HT1080 (cell line): ENCODE results near the gene CEP131. TPM values are rescaled to one million over a fixed set of nuclear protein-coding genes. Genes with fewer than 3 reads are reported as not detected.

ENCODE experiments used
- DNase-seq: peaks from one replicate; pipeline ENCODE4 v3.0.0-alpha.2; 2015; ENCODE audit warnings: low read depth
- polyA plus RNA-seq, 2 experiments: library from polyadenylated mRNA; depleted of rRNA; stranded (reverse); fragments of >200 nt; gene quantifications; 2 replicates each; pipeline ENCODE4 v1.2.3, GENCODE V29; 2015
- total RNA-seq: library from RNA; depleted of rRNA; stranded (reverse); fragments of >200 nt; shearing (Covaris generic); gene quantifications from 2 replicates; pipeline ENCODE4 v1.2.3, GENCODE V29; 2014; rRNA removed

Gene CEP131
- 10.4 and 11.3 TPM in 2 replicates for total RNA-seq
- 6.8 and 7.5 TPM in 2 replicates for polyA plus RNA-seq (2015; cell fraction: cytosol; rRNA removed)
- polyA plus RNA-seq (2015; cell fraction: nucleus; rRNA removed): 19.9 TPM in 2 replicates

DNA sequence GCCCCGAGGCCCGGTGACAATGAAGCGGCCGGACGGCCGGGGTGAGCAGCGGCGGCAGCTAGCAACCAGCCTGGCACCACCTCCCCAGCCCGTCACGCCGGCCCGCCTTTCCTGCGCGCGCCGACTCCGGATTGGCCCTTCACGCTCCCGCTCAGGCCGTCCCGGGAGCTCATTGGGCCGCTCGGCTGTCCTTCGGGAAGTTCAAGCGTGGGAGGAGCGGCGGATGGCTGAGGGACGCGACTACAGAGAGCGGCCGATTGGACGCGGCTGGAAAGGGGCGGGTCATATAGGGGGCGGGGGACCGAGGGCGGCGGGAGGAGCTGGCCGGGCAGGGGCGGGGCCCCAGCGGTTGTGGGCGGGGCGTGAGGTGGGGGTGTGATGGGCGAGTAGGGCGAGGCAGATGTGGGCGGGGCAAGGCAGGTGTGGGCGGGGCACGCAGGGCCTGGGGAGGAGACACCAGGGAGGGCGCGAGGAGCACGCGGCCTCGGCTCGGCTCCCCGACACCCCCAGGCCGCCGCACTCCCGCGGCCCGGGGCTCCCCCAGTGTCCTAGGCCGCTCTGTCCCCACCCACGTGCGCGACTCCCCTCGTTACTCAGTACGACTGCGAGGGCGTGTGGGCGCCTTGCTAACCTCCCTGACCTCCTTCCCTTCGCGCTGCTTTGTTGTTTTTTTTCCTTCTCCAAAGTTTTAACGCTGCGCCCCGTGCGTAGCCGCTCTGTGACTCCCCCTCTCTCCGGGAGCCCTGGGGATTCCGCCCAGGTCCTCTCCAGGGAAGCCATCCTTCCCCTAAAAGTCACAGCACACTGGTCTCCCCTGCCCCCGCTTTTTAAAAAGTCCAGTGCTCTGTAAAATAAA, at the start of gene CEP131:
Gene CEP131 (minus strand): TSS at position 60 of the 856 bp plus-strand sequence. CDS start 2,909 bp downstream, outside the sequence.
- peak; percentile 95 for DNase-seq

DNA sequence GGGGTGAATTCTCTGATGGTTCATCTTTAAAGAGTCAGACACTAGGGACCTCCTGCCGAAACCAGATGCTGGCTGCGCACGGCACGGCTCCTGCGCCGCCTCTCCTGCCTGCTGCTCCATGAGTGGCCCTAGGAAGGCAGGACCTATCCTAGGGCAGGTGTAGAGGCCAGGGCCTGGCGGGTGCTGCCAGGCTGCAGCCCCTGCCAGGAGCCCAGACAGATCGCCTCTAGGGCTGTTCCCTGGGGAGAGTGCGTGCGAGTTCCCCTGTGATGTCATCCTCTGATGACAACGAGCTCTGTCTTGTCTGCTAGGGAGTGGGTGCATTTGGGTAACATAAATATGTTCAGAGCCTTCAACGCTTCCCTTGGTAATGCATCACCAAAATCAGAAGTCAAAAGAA, 48.5 kb upstream of the CEP131 start:
- DNase-seq: no peak

DNA sequence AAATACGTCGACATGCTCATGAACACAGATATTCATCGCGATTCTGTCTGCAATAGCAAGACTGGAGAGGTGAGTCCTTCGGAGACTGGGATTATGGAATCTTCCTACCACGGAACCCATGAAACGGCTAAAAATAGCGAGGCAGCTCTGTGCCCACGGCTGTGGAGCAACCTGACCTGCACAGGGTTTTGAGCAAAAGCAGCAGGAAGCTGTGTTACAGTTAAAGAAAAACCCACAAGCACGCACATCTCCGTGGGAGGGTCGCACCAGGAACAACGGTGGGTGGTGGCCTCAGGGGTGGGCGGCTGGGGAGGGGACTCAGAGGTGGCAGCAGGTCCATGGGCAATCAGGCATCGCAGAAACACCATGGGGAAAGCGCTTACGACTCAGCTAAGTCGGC, 47.5 kb upstream of the CEP131 start:
- no peak for DNase-seq

DNA sequence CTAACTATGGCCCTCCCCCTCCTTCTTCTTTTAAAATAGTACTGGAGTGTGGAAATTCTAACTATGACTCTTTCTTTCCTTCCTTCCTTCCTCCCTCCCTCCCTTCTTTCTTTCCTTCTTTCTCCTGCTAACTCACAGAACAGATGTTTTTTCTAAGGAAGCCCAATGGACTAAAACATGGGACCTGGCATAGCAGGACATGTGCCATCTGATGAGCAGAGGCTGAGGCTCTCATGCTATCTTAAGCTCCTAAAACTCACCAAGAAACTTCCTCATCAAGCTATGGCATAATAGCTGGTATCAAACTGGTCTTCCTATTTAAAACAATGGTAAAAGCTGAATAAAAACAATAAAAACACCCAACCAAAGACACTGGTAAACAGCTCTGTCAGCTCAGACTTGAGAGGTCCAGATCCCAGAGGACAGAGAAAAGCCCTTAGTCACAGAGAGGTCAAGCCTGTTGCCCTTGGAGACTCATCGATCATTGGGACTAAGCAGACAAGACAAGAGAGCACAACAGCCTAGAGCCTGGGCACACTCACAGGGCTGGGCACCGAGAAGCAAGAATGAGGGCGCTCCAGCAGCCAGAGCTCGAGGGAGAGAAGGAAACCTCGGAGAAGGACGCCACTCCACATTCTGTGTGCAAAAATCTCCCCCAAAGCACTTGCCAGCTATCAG, 44.8 kb upstream of the CEP131 start:
- DNase-seq: no peak

DNA sequence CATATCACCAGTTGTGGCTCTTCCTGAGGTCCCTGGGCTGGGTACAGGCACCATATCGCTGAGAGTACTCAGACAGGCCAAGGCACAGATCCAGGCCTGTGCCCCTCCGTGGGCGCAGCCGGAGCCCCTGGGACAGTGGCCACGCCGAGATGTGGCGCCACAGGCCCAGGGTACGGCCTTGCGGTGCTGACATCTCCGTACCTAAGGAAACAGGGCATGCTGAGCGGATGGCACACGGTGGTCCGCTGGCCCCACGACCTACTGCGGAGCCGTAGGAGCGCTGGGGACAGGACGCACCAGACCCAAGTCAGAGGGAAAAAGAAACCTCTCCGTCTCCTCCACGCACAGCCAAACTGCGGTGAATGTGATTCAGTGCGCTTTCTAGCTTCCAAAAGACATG, 42.8 kb upstream of the CEP131 start:
- no peak for DNase-seq

DNA sequence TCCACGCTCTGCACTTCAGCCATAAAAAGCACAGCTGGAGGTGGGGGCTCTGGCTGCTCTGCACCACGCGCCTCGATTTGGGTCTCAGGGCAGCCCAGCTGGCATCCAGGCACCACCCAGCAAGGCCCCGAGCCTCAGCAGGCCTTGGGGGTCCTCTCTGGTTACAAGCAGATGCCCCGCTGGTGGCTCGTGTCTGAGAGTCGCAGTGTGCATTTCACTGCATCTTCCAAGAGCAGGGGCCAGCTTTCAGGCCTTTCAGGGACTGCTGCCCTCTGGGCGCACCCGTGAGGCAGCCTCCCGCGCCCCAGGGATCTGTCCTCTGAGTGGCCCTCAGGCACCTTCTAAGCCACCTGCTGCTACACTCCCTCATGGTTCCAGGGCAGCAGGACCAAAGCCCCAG, 41.9 kb upstream of the CEP131 start:
- no peak for DNase-seq

DNA sequence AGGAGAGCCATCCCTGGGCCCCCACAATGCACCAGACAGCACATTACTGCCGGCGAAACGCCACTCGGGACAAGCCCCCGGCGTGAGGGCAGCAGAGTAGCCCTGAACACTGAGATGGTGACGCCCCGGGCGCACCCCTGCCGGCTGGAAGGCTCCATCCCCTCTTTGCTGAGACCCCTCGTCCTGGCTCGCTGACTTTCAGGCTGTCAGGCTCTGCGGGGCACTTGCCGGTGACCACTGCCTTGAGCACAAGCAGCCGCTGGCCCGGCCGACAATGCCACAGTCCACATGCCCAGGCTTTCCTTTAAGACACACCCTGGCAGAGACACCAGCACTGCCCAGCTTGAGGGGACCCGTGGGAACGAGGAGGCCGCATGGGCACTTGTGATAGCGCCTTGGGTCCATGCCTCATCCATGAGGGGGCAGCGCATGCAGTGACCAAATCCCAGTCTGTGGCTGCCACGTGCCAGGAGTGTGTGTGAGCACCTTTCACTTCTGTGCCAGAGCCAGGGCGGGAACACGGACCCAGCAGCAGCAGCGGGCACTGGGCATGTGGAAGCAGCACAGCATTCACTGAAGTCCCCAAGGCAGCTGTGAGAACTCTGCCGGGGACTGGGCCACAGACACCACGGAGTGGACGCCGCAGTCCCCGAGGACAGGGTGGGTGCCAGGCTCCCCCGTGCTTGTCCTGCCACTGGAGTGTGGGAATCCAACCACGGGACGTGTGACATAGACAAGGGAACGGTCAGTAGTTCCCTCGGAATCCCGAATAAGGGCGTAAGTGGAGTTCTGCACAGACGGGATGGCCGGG, 40.8 kb upstream of the CEP131 start:
- no peak for DNase-seq

DNA sequence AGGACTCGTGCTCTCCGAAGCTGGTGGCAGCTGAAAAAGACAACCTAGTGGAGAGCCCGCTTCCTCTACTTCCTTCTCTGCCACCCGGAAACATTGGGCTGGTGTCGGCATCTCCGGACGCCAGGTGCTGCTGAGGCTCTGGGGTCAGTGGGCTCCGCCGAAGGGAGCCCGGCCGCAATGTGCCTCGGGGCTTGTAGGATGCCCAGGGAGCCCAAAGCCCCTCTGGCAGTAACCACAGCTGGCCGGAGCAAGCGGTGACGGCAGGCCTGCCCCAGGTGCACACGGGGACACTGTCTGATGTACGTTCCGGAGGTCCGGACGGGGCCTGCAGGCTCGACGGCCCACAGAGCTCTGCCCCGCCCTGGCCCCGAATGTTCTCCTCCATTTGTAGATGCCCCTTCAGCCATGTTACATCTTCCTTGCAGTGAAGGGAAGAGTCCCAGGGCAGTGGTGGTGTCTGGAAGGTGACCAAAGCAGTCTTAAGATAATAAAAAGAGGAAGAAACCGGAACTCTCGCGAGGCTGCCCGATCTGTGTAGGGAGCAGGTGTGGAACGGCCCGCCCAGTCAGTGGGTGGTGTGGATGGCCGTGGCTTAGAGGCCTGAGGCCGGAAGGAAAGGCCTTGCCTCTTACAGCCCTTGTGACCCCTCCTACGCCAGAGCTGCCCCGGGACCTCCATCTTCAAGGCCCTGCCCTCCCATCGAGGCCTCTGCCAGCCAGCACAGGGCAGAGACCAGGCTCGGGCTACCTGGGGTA, 39.0 kb upstream of the CEP131 start:
- DNase-seq: no peak

DNA sequence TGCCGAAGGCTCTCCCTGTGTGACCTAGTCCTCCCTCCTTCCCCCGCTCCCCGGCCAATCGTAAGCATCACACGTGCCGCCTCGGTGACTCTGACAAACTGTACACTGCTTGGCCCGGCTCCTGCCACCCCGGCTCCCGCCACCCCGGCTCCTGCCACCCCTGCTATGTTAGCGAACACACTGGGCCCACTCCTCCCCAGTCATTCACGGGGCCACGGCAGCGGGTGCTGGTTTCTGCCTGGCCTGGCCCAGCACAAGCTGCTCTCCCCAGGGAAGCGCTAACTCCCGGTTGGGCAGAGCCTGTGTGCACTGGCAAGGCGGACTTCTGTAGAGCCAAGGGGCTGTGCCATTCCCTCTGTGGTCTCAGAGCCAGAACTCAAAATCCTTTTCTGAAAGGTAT, 38.3 kb upstream of the CEP131 start:
- DNase-seq: no peak

DNA sequence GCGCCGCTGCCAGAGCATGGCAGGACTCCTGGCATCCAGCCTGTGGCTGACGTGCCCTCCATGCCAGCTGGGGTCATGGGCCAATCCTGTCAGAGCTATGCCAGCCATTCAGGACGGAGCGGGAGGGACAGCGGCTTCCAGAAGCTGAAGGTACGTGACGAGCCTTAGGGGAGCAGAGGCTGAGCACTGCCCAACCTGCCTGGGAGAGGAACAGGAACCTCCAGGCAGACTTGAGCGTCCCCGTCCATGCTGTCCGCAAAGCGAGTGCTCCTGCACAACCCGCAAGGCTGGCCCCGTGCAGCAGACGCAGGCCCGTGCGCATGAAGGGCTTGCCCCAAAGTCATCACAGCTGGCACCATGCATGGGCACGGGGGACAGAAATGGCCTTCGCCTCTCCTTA, 37.9 kb upstream of the CEP131 start:
- no peak for DNase-seq

DNA sequence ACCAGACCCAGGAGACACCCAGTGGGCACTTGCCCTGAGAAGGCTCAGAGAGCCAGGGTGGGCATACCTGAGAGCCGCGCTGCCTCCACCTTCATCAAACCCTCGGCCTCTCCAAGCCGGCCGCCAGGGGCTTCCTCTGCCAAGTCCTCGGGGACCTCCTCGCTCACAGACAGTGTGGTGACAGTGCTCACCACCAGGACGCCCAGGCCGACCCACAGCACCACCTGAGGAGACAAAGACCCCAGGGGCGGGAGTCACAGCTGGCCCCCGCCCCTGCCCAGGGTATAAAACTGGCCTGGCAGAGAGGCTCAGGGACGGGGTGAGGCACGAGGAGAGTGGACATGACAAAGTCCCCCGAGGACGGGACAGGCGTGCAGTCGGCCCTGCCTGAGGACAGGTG, 37.4 kb upstream of the CEP131 start:
- DNase-seq: no peak

DNA sequence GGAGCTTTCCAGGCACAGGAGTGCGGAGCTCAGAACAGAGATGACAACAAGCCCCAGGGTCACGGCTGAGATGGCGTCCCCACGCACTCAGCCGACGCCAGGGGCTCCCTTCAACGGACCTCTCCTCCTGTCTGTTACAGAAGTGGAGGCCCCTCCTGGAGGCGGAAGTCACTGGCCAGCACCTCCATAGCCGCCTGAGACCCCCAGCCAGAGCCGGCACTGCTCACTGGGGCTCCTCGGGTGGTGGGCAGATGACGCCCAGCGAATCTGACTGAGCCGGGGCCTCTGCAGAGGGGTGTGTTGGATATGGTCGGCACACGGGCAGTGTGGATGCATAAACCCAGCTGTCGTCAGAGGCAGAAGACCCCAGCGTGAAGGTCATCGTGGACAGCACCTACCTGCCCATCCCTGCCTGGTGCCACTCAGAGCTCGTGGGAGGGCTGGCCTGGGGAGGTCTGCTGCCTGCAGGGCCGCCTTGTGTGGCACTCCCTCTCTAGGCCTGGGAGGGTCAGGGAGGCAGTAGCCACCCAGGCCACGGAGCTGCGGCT, 36.4 kb upstream of the CEP131 start:
- no peak for DNase-seq

DNA sequence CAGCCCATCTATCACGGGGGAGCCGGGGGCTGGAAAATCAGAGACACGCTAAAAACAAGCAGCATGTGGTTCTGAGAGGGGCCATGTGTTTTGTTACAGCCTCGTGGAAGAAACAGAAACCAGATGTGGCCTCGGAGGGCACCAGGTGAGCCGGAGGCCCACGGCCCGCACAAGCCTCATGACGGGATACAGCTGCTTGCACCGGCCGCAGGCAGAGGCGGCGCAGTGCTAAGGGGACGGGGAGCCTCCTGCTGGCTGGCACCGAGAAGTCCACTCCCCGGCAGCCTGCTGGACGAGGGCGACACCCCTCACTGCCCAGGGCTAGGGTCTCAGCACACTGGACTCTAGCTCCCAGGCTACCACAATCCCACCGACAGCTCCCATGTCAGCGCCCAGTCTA, 35.5 kb upstream of the CEP131 start:
- DNase-seq: no peak

DNA sequence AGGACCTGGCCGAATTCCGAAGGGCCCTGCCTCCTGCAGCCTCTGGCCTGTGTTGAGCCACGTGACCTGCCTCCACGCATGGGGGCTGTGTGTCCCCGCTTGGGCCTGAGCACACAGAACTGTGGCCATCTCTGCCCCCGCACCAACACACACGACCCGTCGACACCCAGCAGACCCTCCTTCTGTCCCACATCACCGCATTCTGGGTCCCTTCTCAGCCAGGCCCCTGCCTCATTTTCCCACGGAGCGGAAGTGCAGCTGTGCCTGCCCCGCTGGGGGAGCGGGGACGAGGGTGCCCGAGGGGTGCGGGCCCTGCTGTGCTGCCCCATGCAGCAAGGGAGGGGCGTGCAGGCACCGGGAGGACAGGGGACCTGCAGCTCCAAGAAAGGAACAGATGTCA, 34.8 kb upstream of the CEP131 start:
- DNase-seq: no peak

DNA sequence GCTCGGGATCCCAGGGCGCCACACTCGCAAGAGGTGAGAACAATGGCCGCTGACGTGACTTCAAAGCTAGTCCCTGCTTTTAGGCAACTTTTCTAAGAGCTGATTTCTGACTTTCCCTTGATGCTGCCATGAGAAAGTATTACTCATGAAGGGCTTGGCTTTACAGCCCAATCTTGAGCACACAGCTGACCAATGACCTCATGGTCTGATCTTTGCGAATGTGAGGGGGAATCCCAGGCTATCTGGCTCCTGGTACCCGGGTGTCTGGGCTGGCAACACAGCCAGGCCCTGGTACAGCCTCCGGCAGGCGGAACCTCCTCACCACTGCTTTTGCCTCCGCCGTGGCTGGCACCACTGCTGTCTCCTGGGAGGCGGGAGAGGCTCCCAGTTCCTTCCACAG, 33.9 kb upstream of the CEP131 start:
- DNase-seq: no peak

DNA sequence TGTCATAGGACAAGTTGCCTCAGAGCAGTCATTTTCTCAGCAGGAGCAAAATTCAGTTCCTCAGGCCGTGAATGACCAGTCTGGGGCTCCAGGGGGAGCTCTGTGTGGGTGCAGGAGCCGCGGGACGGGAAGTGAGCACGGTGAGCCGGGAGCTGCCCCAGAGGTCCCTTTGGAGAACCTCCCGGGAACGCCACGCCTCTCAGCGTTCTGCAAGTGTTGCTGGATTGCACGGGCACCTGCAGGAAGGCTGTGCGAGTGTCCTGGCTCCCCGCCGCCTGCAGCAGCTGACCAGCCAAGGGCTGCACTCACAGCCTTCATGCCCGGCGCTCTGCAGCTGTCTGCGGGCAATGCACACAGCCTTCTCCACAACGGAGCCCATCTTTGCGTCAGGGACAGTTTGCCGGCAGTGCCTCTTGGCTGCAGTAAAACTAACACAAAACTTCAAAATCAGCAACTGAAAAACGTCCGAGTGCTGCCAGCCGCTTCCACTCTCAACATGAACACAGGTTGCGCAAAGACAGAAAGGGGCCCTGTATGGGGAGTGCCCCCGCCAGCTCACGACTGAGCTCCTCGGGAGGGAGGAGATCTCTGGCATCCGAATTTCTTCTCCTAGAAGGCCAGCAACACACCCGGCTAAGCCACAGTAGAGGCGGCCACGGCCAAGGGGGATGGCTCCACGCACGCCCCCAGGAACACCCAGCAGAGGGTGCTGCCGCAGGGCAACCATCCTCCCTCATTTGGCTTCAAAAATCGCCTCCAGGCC, 32.4 kb upstream of the CEP131 start:
- no peak for DNase-seq

DNA sequence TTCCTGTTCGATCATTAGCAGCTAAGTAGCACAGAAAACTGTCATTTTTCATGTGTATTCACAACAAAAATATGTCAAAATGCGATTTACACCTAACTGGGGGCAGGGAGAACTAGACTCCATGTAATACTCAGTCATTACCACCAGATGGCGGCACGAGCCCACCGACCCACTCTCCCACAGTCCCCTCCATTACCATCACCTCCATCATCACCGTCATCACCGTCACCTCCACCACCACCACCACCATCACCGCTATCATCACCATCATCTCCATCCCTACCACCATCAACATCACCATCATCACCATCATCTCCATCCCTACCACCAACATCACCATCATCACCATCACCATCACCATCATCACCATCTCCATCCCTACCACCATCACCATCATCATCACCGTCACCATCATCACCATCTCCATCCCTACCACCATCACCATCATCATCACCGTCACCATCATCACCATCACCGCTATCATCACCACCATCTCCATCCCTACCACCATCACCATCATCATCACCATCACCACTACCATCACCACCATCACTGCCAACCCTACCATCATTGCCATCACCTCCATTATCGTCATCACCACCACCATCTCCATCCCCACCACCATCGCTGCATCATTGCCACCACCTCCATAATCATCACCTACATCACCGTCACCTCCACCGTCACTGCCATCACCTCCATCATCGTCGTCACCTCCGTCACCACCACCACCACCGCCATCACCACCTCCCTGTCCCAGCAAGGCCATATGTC, 30.8 kb upstream of the CEP131 start:
- DNase-seq: peak; percentile 33

DNA sequence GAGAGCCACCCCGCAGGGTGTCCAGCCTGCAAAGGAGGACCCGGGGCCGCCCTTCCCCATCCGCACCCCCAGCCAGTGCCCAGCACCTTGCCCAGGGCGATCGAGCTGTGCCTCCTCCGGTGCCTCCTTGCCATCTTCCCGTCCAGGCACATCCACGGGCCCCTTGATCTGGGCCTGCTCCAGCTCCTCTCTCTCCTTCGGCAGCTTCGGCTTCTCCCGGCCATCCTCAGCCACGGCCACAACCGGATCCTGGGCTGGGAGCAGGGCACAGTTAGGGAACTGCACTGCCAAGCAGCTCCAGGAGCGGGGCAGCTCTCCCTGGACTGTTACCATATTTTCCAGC, 30.2 kb upstream of the CEP131 start:
- DNase-seq: no peak

DNA sequence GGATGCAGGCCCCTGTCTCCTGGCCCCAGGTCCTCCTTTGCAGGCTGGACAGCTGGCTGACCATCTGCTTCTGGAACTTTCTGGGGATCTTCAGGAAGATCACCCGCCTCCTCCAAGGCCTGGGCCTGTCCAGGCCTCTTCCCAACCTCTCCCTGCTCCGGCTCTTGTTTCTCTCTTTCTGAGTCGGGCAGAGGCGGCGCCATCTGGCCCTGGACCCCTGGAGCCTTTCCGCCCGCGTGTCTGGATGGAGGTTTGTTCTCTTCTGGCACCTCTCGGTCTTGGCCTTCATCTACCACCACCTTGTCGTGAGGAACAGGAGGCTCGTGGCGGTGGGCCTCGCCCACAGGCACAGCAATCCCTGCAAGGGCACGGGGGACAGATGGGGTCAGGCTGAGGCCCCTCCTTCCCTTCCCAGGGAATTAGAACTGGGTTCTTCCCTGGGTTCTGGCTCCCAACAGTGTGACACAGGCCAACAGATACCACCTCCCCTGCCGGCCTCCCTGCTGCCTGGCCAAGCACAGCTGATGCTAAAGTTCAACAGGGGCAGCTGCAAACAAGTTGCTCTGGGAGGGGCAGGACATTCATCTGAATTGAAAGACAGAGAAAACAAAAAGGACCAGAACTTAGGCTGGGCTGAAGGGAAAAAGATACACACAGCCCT, 29.7 kb upstream of the CEP131 start:
- no peak for DNase-seq
